ENCODE measurements around the gene CLDN20.
"Not testable (repeated sequence)": the region's sequence is repeated elsewhere in the genome, so short reads cannot be mapped to it uniquely, and the experiment has no call there.

Gene CLDN20

GRCh38 chr6:155268088-155268867, 4.5 kb downstream of the CLDN20 start:
- H3K4me1 ChIP-seq (ENCODE audit: control insufficient read depth, insufficient read depth, low read length); H3K36me3 ChIP-seq (ENCODE audit: control insufficient read depth, insufficient read depth, low read length); H3K27ac ChIP-seq (ENCODE audit: low read length); H3K9me3 ChIP-seq (ENCODE audit: control insufficient read depth, insufficient read depth, low read length); DNase-seq (ENCODE audit: low read depth, low spot score); H3K4me3 ChIP-seq (ENCODE audit: low read length); H3K27me3 ChIP-seq (ENCODE audit: control insufficient read depth, insufficient read depth, low read length): not testable (repeated sequence)
- WGBS (ENCODE audit: insufficient coverage, insufficient read length), result no CpG with 5 or more reads among the region's 5 CpGs

- no peak for DNase-seq (ENCODE audit: low read depth, low spot score)
- H3K9me3 ChIP-seq (ENCODE audit: control insufficient read depth, insufficient read depth, low read length), result no peaks in the 10 kb centered on the region
- no peak overlapping the region for H3K27ac ChIP-seq (ENCODE audit: low read length)
- no peaks in the 10 kb centered on the region for H3K4me1 ChIP-seq (ENCODE audit: control insufficient read depth, insufficient read depth, low read length)
- H3K36me3 ChIP-seq (ENCODE audit: control insufficient read depth, insufficient read depth, low read length), result no peaks in the 10 kb centered on the region
- H3K4me3 ChIP-seq (ENCODE audit: low read length), result no peak overlapping the region
- WGBS (ENCODE audit: insufficient coverage, insufficient read length), result no CpG with 5 or more reads among the region's 3 CpGs
- no peaks in the 10 kb centered on the region for H3K27me3 ChIP-seq (ENCODE audit: control insufficient read depth, insufficient read depth, low read length)
Measured at GRCh38 chr6:155269765-155270164, 6.0 kb downstream of the CLDN20 start.

GRCh38 chr6:155270561-155271091, 6.8 kb downstream of the CLDN20 start:
- DNase-seq (ENCODE audit: low read depth, low spot score), result no peak
- no peaks in the 10 kb centered on the region for H3K27me3 ChIP-seq (ENCODE audit: control insufficient read depth, insufficient read depth, low read length)
- H3K4me3 ChIP-seq (ENCODE audit: low read length), result no peak overlapping the region
- WGBS (ENCODE audit: insufficient coverage, insufficient read length), result no CpG with 5 or more reads among the region's 7 CpGs
- no peaks in the 10 kb centered on the region for H3K4me1 ChIP-seq (ENCODE audit: control insufficient read depth, insufficient read depth, low read length)
- no peak overlapping the region for H3K27ac ChIP-seq (ENCODE audit: low read length)
- no peaks in the 10 kb centered on the region for H3K9me3 ChIP-seq (ENCODE audit: control insufficient read depth, insufficient read depth, low read length)
- no peaks in the 10 kb centered on the region for H3K36me3 ChIP-seq (ENCODE audit: control insufficient read depth, insufficient read depth, low read length)

DNA sequence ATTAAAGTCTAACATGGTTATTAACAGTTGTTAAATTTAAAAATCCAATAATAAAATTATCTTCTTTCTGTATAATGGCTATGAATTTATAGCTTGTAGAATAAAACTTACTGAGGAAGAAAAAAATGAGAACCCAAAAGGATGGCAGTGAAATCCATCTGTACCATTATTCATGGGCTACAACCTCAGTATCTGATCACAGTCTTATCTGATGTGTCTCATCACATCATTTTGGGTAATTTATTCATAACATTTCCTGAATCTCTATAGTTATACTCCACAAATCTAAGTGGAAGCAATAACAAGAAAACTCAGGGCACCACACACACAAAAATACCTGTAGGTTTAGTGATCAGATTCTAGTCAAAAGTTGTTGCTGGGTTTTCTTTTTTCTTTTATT, 7.3 kb downstream of the CLDN20 start:
- H3K27me3 ChIP-seq (ENCODE audit: control insufficient read depth, insufficient read depth, low read length), result no peaks in the 10 kb centered on the region
- H3K4me3 ChIP-seq (ENCODE audit: low read length), result no peak overlapping the region
- H3K27ac ChIP-seq (ENCODE audit: low read length), result no peak overlapping the region
- no peaks in the 10 kb centered on the region for H3K9me3 ChIP-seq (ENCODE audit: control insufficient read depth, insufficient read depth, low read length)
- no peaks in the 10 kb centered on the region for H3K4me1 ChIP-seq (ENCODE audit: control insufficient read depth, insufficient read depth, low read length)
- no peaks in the 10 kb centered on the region for H3K36me3 ChIP-seq (ENCODE audit: control insufficient read depth, insufficient read depth, low read length)
- DNase-seq (ENCODE audit: low read depth, low spot score), result no peak

DNA sequence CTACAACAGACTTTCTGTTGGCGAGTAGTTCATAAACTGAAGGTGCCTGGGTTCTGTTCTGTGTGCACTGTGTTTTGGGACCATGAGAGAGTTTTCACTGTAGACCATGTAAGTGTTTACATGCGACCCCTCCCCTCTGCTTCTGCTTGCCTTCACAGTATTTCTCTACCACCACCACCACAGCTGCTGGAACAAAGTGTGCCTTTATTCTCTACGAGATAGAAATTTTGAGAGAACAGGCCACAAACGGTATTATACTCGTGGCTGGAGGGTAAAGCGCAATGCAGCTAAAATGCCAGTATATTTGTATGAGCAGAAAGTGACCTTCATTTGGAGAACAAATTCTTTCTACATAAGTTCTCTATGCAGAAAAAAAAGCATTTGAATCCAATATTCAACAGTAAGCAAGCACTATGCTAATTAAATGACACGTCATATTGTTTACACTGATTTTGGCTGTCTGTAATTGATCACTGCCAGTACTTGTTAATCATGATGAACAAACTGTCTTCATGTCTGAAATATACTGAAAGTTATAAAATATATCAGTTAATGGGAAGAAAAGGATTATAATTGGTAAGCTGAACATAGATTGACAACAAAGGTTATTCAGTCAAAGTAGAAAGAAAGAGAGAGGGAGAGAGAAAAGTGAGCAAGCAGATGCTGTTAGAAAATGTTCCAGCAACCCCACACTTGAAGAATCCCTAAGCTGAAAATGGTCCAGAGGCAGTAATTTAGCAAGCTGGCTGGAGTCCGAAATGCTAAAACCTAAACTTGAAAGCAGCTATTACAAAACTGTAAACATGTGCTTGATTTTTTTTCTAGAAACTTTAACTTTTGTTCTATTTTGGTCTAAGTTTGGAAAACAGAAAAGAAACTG, 8.8 kb downstream of the CLDN20 start:
- DNase-seq (ENCODE audit: low read depth, low spot score), result no peak
- no CpG with 5 or more reads among the region's 8 CpGs for WGBS (ENCODE audit: insufficient coverage, insufficient read length)
- Histone ChIP-seq H3K27ac (ENCODE audit: low read length) (no peak overlapping the region), H3K36me3 (ENCODE audit: control insufficient read depth, insufficient read depth, low read length) (no peaks in the 10 kb centered on the region), H3K27me3 (ENCODE audit: control insufficient read depth, insufficient read depth, low read length) (no peaks in the 10 kb centered on the region), H3K4me3 (ENCODE audit: low read length) (no peak overlapping the region), H3K4me1 (ENCODE audit: control insufficient read depth, insufficient read depth, low read length) (no peaks in the 10 kb centered on the region), H3K9me3 (ENCODE audit: control insufficient read depth, insufficient read depth, low read length) (no peaks in the 10 kb centered on the region)

- Histone ChIP-seq H3K36me3 (ENCODE audit: control insufficient read depth, insufficient read depth, low read length) (0 out of 2 replicates have a peak, but pooled peaks cover 2% of the 10 kb centered on the region), H3K27ac (ENCODE audit: low read length) (no peak overlapping the region), H3K4me3 (ENCODE audit: low read length) (no peak overlapping the region), H3K9me3 (ENCODE audit: control insufficient read depth, insufficient read depth, low read length) (no peaks in the 10 kb centered on the region), H3K27me3 (ENCODE audit: control insufficient read depth, insufficient read depth, low read length) (no peaks in the 10 kb centered on the region), H3K4me1 (ENCODE audit: control insufficient read depth, insufficient read depth, low read length) (no peaks in the 10 kb centered on the region)
- WGBS (ENCODE audit: insufficient coverage, insufficient read length), result no CpG with 5 or more reads among the region's 3 CpGs
- DNase-seq (ENCODE audit: low read depth, low spot score), result no peak
Measured at GRCh38 chr6:155273431-155273830, 9.6 kb downstream of the CLDN20 start.

GRCh38 chr6:155274106-155274505, 10.3 kb downstream of the CLDN20 start:
- WGBS (ENCODE audit: insufficient coverage, insufficient read length), result no CpG with 5 or more reads among the region's 2 CpGs
- Histone ChIP-seq H3K27ac (ENCODE audit: low read length) (no peak overlapping the region), H3K36me3 (ENCODE audit: control insufficient read depth, insufficient read depth, low read length) (0 out of 2 replicates have a peak, but pooled peaks cover 3% of the 10 kb centered on the region), H3K4me1 (ENCODE audit: control insufficient read depth, insufficient read depth, low read length) (no peaks in the 10 kb centered on the region), H3K27me3 (ENCODE audit: control insufficient read depth, insufficient read depth, low read length) (no peaks in the 10 kb centered on the region), H3K4me3 (ENCODE audit: low read length) (no peak overlapping the region), H3K9me3 (ENCODE audit: control insufficient read depth, insufficient read depth, low read length) (no peaks in the 10 kb centered on the region)
- no peak for DNase-seq (ENCODE audit: low read depth, low spot score)

DNA sequence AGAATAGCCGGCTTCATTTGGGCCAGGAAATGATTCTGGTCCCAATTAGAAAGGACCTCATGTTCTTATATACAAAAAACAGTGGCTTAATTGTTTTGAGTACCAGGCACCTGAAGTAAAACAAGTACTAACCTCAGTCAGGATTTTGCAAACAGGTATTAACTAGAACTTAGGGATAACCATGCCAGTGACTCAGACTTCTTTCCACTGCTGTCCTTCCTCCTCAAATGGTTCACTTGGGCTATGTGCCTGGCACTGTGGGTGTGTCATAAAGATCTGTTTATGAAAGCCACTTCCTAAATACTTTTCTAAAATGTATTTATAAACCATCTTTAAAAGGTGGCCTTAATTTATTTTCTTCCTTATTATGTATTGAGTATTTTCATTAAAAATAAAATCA, 10.7 kb downstream of the CLDN20 start:
- Histone ChIP-seq H3K4me3 (ENCODE audit: low read length) (no peak overlapping the region), H3K9me3 (ENCODE audit: control insufficient read depth, insufficient read depth, low read length) (no peaks in the 10 kb centered on the region), H3K27ac (ENCODE audit: low read length) (no peak overlapping the region), H3K4me1 (ENCODE audit: control insufficient read depth, insufficient read depth, low read length) (no peaks in the 10 kb centered on the region), H3K36me3 (ENCODE audit: control insufficient read depth, insufficient read depth, low read length) (0 out of 2 replicates have a peak, but pooled peaks cover 3% of the 10 kb centered on the region), H3K27me3 (ENCODE audit: control insufficient read depth, insufficient read depth, low read length) (no peaks in the 10 kb centered on the region)
- WGBS (ENCODE audit: insufficient coverage, insufficient read length), result no CpG with 5 or more reads among the region's 1 CpG
- no peak for DNase-seq (ENCODE audit: low read depth, low spot score)

DNA sequence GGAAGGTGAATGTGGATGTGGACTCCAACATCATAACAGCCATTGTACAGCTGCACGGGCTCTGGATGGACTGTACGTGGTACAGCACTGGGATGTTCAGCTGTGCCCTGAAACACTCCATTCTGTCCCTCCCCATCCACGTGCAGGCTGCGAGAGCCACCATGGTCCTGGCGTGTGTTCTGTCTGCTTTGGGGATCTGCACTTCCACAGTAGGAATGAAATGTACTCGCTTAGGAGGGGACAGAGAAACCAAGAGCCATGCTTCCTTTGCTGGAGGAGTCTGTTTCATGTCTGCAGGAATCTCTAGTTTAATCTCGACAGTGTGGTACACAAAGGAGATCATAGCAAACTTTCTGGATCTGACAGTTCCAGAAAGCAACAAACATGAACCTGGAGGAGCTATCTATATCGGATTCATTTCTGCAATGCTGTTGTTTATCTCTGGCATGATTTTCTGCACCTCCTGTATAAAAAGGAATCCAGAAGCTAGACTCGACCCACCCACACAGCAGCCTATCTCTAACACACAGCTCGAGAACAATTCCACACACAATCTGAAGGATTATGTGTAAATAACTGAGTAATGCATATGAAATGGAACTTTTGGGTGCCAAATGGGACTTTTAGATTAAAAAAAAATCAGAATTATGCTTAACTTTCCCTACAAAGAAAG, 12.1 kb downstream of the CLDN20 start:
- H3K36me3 ChIP-seq (ENCODE audit: control insufficient read depth, insufficient read depth, low read length), result 0 out of 2 replicates have a peak, but pooled peaks cover 3% of the 10 kb centered on the region
- H3K27me3 ChIP-seq (ENCODE audit: control insufficient read depth, insufficient read depth, low read length), result no peaks in the 10 kb centered on the region
- WGBS (ENCODE audit: insufficient coverage, insufficient read length), result no CpG with 5 or more reads among the region's 10 CpGs

GRCh38 chr6:155276638-155277037, 12.8 kb downstream of the CLDN20 start:
- 0 out of 2 replicates have a peak, but pooled peaks cover 3% of the 10 kb centered on the region for H3K36me3 ChIP-seq (ENCODE audit: control insufficient read depth, insufficient read depth, low read length)
- no peaks in the 10 kb centered on the region for H3K9me3 ChIP-seq (ENCODE audit: control insufficient read depth, insufficient read depth, low read length)
- no peak for DNase-seq (ENCODE audit: low read depth, low spot score)
- no peaks in the 10 kb centered on the region for H3K27me3 ChIP-seq (ENCODE audit: control insufficient read depth, insufficient read depth, low read length)
- H3K4me1 ChIP-seq (ENCODE audit: control insufficient read depth, insufficient read depth, low read length), result no peaks in the 10 kb centered on the region
- H3K4me3 ChIP-seq (ENCODE audit: low read length), result no peak overlapping the region
- H3K27ac ChIP-seq (ENCODE audit: low read length), result no peak overlapping the region

More for the DNA sequence above, 12.1 kb downstream of the CLDN20 start:
- Histone ChIP-seq H3K27ac (ENCODE audit: low read length) (no peak overlapping the region), H3K4me3 (ENCODE audit: low read length) (no peak overlapping the region), H3K9me3 (ENCODE audit: control insufficient read depth, insufficient read depth, low read length) (no peaks in the 10 kb centered on the region), H3K4me1 (ENCODE audit: control insufficient read depth, insufficient read depth, low read length) (no peaks in the 10 kb centered on the region)
- DNase-seq (ENCODE audit: low read depth, low spot score), result no peak
